Retinal pigment epithelial cell (primary cell): Measurements from ENCODE around the gene C12orf76.
"Not testable (repeated sequence)": the region's sequence is repeated elsewhere in the genome, so short reads cannot be mapped to it uniquely, and the experiment has no call there.

Experiments used
- DNase-seq: peaks from one replicate; pipeline ENCODE4 v3.0.0-alpha.2; 2010; ENCODE audit warnings: low read depth
- H3K4me3 ChIP-seq: 2 replicates; pipeline ENCODE4 v1.5.1; 2011; ENCODE audit warnings: mild to moderate bottlenecking, low read length, control low read depth, moderate library complexity
- CTCF ChIP-seq: conservative IDR thresholded peaks from 2 replicates; pipeline ENCODE4 v1.5.1; 2011; ENCODE audit warnings: low read depth, low read length, control low read depth, inconsistent platforms

The C12orf76 gene

GRCh38 chr12:110062241-110062640, 13.9 kb upstream of the C12orf76 start:
- no peak for DNase-seq
- TF ChIP-seq CTCF: no peak
- no peak overlapping the region for H3K4me3 ChIP-seq

GRCh38 chr12:110059651-110060000, 11.3 kb upstream of the C12orf76 start:
- TF ChIP-seq CTCF: no peak
- H3K4me3 ChIP-seq: no peak overlapping the region
- no peak for DNase-seq

- no peak overlapping the region for H3K4me3 ChIP-seq
- no peak for TF ChIP-seq CTCF
- no peak for DNase-seq
Measured at GRCh38 chr12:110058875-110059615, 10.7 kb upstream of the C12orf76 start.

- not testable (repeated sequence) for H3K4me3 ChIP-seq, DNase-seq
Measured at GRCh38 chr12:110056643-110057042, 8.3 kb upstream of the C12orf76 start.

GRCh38 chr12:110055375-110056352, 7.3 kb upstream of the C12orf76 start:
- not testable (repeated sequence) for H3K4me3 ChIP-seq
- DNase-seq: peak; percentile 67

- no peak for DNase-seq
- H3K4me3 ChIP-seq: no peak overlapping the region
- TF ChIP-seq CTCF: no peak
Measured at GRCh38 chr12:110050927-110051326, 2.6 kb upstream of the C12orf76 start.

GRCh38 chr12:110049666-110050065, 1.3 kb upstream of the C12orf76 start:
- H3K4me3 ChIP-seq, DNase-seq: not testable (repeated sequence)

GRCh38 chr12:110049034-110049433, 712 bp upstream of the C12orf76 start:
- not testable (repeated sequence) for DNase-seq

GRCh38 chr12:110047297-110047940, 903 bp downstream of the C12orf76 start:
- no peak for DNase-seq
- TF ChIP-seq CTCF: no peak
- peak overlapping the region; percentile 82 for H3K4me3 ChIP-seq

More at GRCh38 chr12:110049034-110049433, 712 bp upstream of the C12orf76 start:
- peak overlapping the region; percentile 82 for H3K4me3 ChIP-seq
